Peyer's patch (tissue), 4 donors: ENCODE results near the gene TEKT5.

Experiments
- POLR2A ChIP-seq, 2 donors: fragments of 450-650 bp; IDR thresholded peaks; one replicate each; pipeline ENCODE4 v1.5.1; 2017; ENCODE audit warnings: antibody characterized with exemption in 2 of 2, mild to moderate bottlenecking in 2 of 2, moderate library complexity in 2 of 2
- TF ChIP-seq, protein P1 (sequence below), 6 experiments: fragments of 450-650 bp in 4 of 6; fragments of 200-600 bp in 2 of 6; sonication (generic) in 1 of 6; IDR thresholded peaks; one replicate each; pipeline ENCODE4 v1.5.1; 2017 to 2019; ENCODE audit warnings: antibody characterized with exemption in 6 of 6, mild to moderate bottlenecking in 3 of 6, moderate library complexity in 1 of 6

GRCh38 chr16:10578474-10579316 lies 116.0 kb downstream of the TEKT5 start:
- TF ChIP-seq, protein P1, sequence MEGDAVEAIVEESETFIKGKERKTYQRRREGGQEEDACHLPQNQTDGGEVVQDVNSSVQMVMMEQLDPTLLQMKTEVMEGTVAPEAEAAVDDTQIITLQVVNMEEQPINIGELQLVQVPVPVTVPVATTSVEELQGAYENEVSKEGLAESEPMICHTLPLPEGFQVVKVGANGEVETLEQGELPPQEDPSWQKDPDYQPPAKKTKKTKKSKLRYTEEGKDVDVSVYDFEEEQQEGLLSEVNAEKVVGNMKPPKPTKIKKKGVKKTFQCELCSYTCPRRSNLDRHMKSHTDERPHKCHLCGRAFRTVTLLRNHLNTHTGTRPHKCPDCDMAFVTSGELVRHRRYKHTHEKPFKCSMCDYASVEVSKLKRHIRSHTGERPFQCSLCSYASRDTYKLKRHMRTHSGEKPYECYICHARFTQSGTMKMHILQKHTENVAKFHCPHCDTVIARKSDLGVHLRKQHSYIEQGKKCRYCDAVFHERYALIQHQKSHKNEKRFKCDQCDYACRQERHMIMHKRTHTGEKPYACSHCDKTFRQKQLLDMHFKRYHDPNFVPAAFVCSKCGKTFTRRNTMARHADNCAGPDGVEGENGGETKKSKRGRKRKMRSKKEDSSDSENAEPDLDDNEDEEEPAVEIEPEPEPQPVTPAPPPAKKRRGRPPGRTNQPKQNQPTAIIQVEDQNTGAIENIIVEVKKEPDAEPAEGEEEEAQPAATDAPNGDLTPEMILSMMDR (IDR thresholded peaks at IDR 0.05): peak in 2 of 6 experiments; percentile 18 to 29
- TF ChIP-seq POLR2A (IDR thresholded peaks at IDR 0.05): no peak
